HEK293 (cell line): Measurements from ENCODE around the gene UNC5B.

Experiments
- CTCF ChIA-PET: fragments of 350-600 bp; formaldehyde crosslinking; extraction: SDS; loops from one replicate; lab custom pipeline; 2021; ENCODE audit warnings: antibody characterized with exemption; lab: Yijun Ruan, JAX
- POLR2A ChIA-PET: fragments of 300-600 bp; formaldehyde crosslinking; extraction: SDS; loops from one replicate; lab custom pipeline; 2020; ENCODE audit warnings: antibody characterized with exemption, inconsistent platforms; lab: Yijun Ruan, JAX
- H3K27ac ChIP-seq: fragments of 200-500 bp; sonication (Bioruptor generic); 2 replicates; pipeline ENCODE4 v1.5.1; 2014; ENCODE audit warnings: low read depth, low read length, control low read depth, inconsistent platforms; ENCODE audit errors: extremely low read depth
- H3K36me3 ChIP-seq, 2 experiments: fragments of 200-500 bp in 1 of 2; sonication (Bioruptor generic) in 1 of 2; 1 replicate in 1 of 2; 2 replicates in 1 of 2; pipeline ENCODE4 v1.5.1; 2014 to 2017; ENCODE audit warnings: inconsistent platforms in 2 of 2, low read length in 2 of 2; ENCODE audit not compliant: control insufficient read depth in 2 of 2, insufficient read depth in 1 of 2
- H3K4me1 ChIP-seq: fragments of 200-500 bp; sonication (Bioruptor generic); 2 replicates; pipeline ENCODE4 v1.5.1; 2014; ENCODE audit warnings: mild to moderate bottlenecking, low read length, inconsistent platforms; ENCODE audit not compliant: control insufficient read depth, insufficient read depth
- H3K4me3 ChIP-seq: 2 replicates; pipeline ENCODE4 v1.5.1; 2011; ENCODE audit warnings: low read depth, mild to moderate bottlenecking, control low read depth, low read length, moderate library complexity
- H3K9me3 ChIP-seq: fragments of 200-500 bp; sonication (Bioruptor generic); 2 replicates; pipeline ENCODE4 v1.5.1; 2014; ENCODE audit warnings: low read depth, low read length, inconsistent platforms; ENCODE audit not compliant: control insufficient read depth, insufficient read depth
- AEBP2 ChIP-seq: fragments of 450-650 bp; formaldehyde crosslinking; IDR thresholded peaks from 2 replicates; pipeline ENCODE4 v1.5.1; 2016; ENCODE audit warnings: missing biosample characterization, missing genetic modification characterization, borderline replicate concordance
- EGR2 ChIP-seq: fragments of 450-650 bp; formaldehyde crosslinking; IDR thresholded peaks from 2 replicates; pipeline ENCODE4 v1.5.1; 2016; ENCODE audit warnings: low read depth, missing biosample characterization, missing genetic modification characterization
- FEZF1 ChIP-seq: fragments of 450-650 bp; formaldehyde crosslinking; IDR thresholded peaks from 2 replicates; pipeline ENCODE4 v1.5.1; 2016; ENCODE audit warnings: missing biosample characterization, missing genetic modification characterization
- GLIS2 ChIP-seq: fragments of 450-650 bp; formaldehyde crosslinking; IDR thresholded peaks from 2 replicates; pipeline ENCODE4 v1.5.1; 2016; ENCODE audit warnings: missing biosample characterization, missing genetic modification characterization
- HIC1 ChIP-seq: fragments of 450-650 bp; formaldehyde crosslinking; IDR thresholded peaks from 2 replicates; pipeline ENCODE4 v1.5.1; 2016; ENCODE audit warnings: missing biosample characterization, missing genetic modification characterization
- MZF1 ChIP-seq: fragments of 450-650 bp; formaldehyde crosslinking; IDR thresholded peaks from 2 replicates; pipeline ENCODE4 v1.5.1; 2017; ENCODE audit warnings: missing biosample characterization, missing genetic modification characterization, borderline replicate concordance
- OSR2 ChIP-seq: fragments of 450-650 bp; formaldehyde crosslinking; IDR thresholded peaks from 2 replicates; pipeline ENCODE4 v1.5.1; 2016; ENCODE audit warnings: missing biosample characterization, missing genetic modification characterization
- PATZ1 ChIP-seq: fragments of 450-650 bp; formaldehyde crosslinking; IDR thresholded peaks from 2 replicates; pipeline ENCODE4 v1.5.1; 2016; ENCODE audit warnings: missing biosample characterization, missing genetic modification characterization
- RBAK ChIP-seq: fragments of 450-650 bp; formaldehyde crosslinking; IDR thresholded peaks from 2 replicates; pipeline ENCODE4 v1.5.1; 2016; ENCODE audit warnings: missing biosample characterization, missing genetic modification characterization
- REPIN1 ChIP-seq: fragments of 450-650 bp; formaldehyde crosslinking; IDR thresholded peaks from 2 replicates; pipeline ENCODE4 v1.5.1; 2017; ENCODE audit warnings: missing biosample characterization, missing genetic modification characterization, low read depth
- SP2 ChIP-seq: fragments of 450-650 bp; formaldehyde crosslinking; IDR thresholded peaks from 2 replicates; pipeline ENCODE4 v1.5.1; 2016; ENCODE audit warnings: missing biosample characterization, missing genetic modification characterization
- SP3 ChIP-seq: fragments of 450-650 bp; formaldehyde crosslinking; IDR thresholded peaks from 2 replicates; pipeline ENCODE4 v1.5.1; 2016; ENCODE audit warnings: missing biosample characterization, missing genetic modification characterization
- SP7 ChIP-seq: fragments of 450-650 bp; formaldehyde crosslinking; IDR thresholded peaks from 2 replicates; pipeline ENCODE4 v1.5.1; 2016; ENCODE audit warnings: missing biosample characterization, missing genetic modification characterization
- ZIC2 ChIP-seq: fragments of 450-650 bp; formaldehyde crosslinking; IDR thresholded peaks from 2 replicates; pipeline ENCODE4 v1.5.1; 2016; ENCODE audit warnings: missing biosample characterization, missing genetic modification characterization
- ZNF132 ChIP-seq: fragments of 450-650 bp; formaldehyde crosslinking; IDR thresholded peaks from 2 replicates; pipeline ENCODE4 v1.5.1; 2017; ENCODE audit warnings: missing biosample characterization, missing genetic modification characterization, borderline replicate concordance
- ZNF16 ChIP-seq: fragments of 450-650 bp; formaldehyde crosslinking; IDR thresholded peaks from 2 replicates; pipeline ENCODE4 v1.5.1; 2016; ENCODE audit warnings: low read depth, missing biosample characterization, missing genetic modification characterization
- ZNF302 ChIP-seq: fragments of 450-650 bp; formaldehyde crosslinking; IDR thresholded peaks from 2 replicates; pipeline ENCODE4 v1.5.1; 2016; ENCODE audit warnings: missing biosample characterization, missing genetic modification characterization, low read depth
- ZNF311 ChIP-seq: fragments of 450-650 bp; formaldehyde crosslinking; IDR thresholded peaks from 2 replicates; pipeline ENCODE4 v1.5.1; 2017; ENCODE audit warnings: missing biosample characterization, missing genetic modification characterization, borderline replicate concordance
- ZNF335 ChIP-seq: fragments of 450-650 bp; formaldehyde crosslinking; conservative IDR thresholded peaks from 2 replicates; pipeline ENCODE4 v1.5.1; 2016; ENCODE audit warnings: missing biosample characterization, missing genetic modification characterization
- ZNF416 ChIP-seq: fragments of 450-650 bp; formaldehyde crosslinking; IDR thresholded peaks from 2 replicates; pipeline ENCODE4 v1.5.1; 2016; ENCODE audit warnings: missing biosample characterization, missing genetic modification characterization
- ZNF449 ChIP-seq: fragments of 450-650 bp; formaldehyde crosslinking; IDR thresholded peaks from 2 replicates; pipeline ENCODE4 v1.5.1; 2017; ENCODE audit warnings: missing biosample characterization, mild to moderate bottlenecking, missing genetic modification characterization, moderate library complexity
- ZNF571 ChIP-seq: fragments of 450-650 bp; formaldehyde crosslinking; IDR thresholded peaks from 2 replicates; pipeline ENCODE4 v1.5.0; 2017; ENCODE audit warnings: missing biosample characterization, missing genetic modification characterization
- ZNF585B ChIP-seq: fragments of 450-650 bp; formaldehyde crosslinking; IDR thresholded peaks from 2 replicates; pipeline ENCODE4 v1.5.1; 2016; ENCODE audit warnings: missing biosample characterization, missing genetic modification characterization
- ZNF600 ChIP-seq: fragments of 450-650 bp; formaldehyde crosslinking; IDR thresholded peaks from 2 replicates; pipeline ENCODE4 v1.5.1; 2016; ENCODE audit warnings: missing biosample characterization, missing genetic modification characterization
- ZNF639 ChIP-seq: fragments of 450-650 bp; formaldehyde crosslinking; IDR thresholded peaks from 2 replicates; pipeline ENCODE4 v1.5.1; 2016; ENCODE audit warnings: missing biosample characterization, missing genetic modification characterization
- ZNF654 ChIP-seq: fragments of 450-650 bp; formaldehyde crosslinking; IDR thresholded peaks from 2 replicates; pipeline ENCODE4 v1.5.1; 2016; ENCODE audit warnings: low read depth, missing biosample characterization, missing genetic modification characterization
- ZNF747 ChIP-seq: fragments of 450-650 bp; formaldehyde crosslinking; IDR thresholded peaks from 2 replicates; pipeline ENCODE4 v1.5.1; 2016; ENCODE audit warnings: missing biosample characterization, missing genetic modification characterization
- ZSCAN4 ChIP-seq: fragments of 450-650 bp; formaldehyde crosslinking; IDR thresholded peaks from 2 replicates; pipeline ENCODE4 v1.5.1; 2017; ENCODE audit warnings: missing biosample characterization, missing genetic modification characterization
- ZXDB ChIP-seq: fragments of 450-650 bp; formaldehyde crosslinking; IDR thresholded peaks from 2 replicates; pipeline ENCODE4 v1.5.1; 2016; ENCODE audit warnings: missing biosample characterization, missing genetic modification characterization

Gene UNC5B

GRCh38 chr10:71260622-71261325, 48.4 kb downstream of the UNC5B start:
- no peaks in the 10 kb centered on the region for H3K9me3 ChIP-seq
- no peak overlapping the region for H3K27ac ChIP-seq
- ChIA-PET CTCF (interaction anchor here (2.5 kb wide), 1 partner anchor 10 kb away, joined by 13 read pairs; no protein-coding TSS in a partner anchor), POLR2A (no interaction called here)
- peaks cover 6% of the 10 kb centered on the region for H3K4me1 ChIP-seq
- peaks cover 0 to 15% of the 10 kb centered on the region in 2 experiments; a peak in 1 of 3 replicates for H3K36me3 ChIP-seq
- H3K4me3 ChIP-seq, result no peak overlapping the region
- no peak for TF ChIP-seq ZNF654
- no peak for TF ChIP-seq REPIN1 (tag by site-specific recombination)
- TF ChIP-seq SP2, result peak; percentile 30
- TF ChIP-seq OSR2 (tag by site-specific recombination), result peak; percentile 74; the same call in 1 of the 2 replicates
- TF ChIP-seq ZNF585B (tag by site-specific recombination), result no peak
- peak; percentile 84 for TF ChIP-seq ZNF449
- peak; percentile 86 for TF ChIP-seq SP7 (tag by site-specific recombination)
- no peak for TF ChIP-seq MZF1 (tag by site-specific recombination)
- TF ChIP-seq ZNF132 (tag by site-specific recombination), result no peak
- TF ChIP-seq AEBP2 (tag by site-specific recombination), result no peak
- TF ChIP-seq PATZ1, result peak; percentile 66
- no peak for TF ChIP-seq FEZF1 (tag by site-specific recombination)
- TF ChIP-seq GLIS2 (tag by site-specific recombination), result no peak
- peak; percentile 63 for TF ChIP-seq ZNF600
- no peak for TF ChIP-seq ZNF16 (tag by site-specific recombination)
- no peak for TF ChIP-seq ZNF302 (tag by site-specific recombination)
- no peak for TF ChIP-seq ZNF311 (tag by site-specific recombination)
- TF ChIP-seq ZNF335 (tag by site-specific recombination), result no peak
- no peak for TF ChIP-seq HIC1 (tag by site-specific recombination)
- no peak for TF ChIP-seq RBAK (tag by site-specific recombination)
- no peak for TF ChIP-seq ZXDB (tag by site-specific recombination)
- no peak for TF ChIP-seq ZNF571
- TF ChIP-seq SP3 (tag by site-specific recombination), result no peak
- no peak for TF ChIP-seq ZNF747 (tag by site-specific recombination)
- TF ChIP-seq ZNF416, result no peak
- no peak for TF ChIP-seq ZSCAN4 (tag by site-specific recombination)
- TF ChIP-seq ZIC2, result peak; percentile 92
- no peak for TF ChIP-seq ZNF639
- peak; percentile 86 for TF ChIP-seq EGR2
